Measurements from ENCODE around the gene AKAP7.

AKAP7 gene

GRCh38 chr6:131206463-131207251 is 71.4 kb downstream of the AKAP7 start:
- DNase-seq, result no peak

DNA sequence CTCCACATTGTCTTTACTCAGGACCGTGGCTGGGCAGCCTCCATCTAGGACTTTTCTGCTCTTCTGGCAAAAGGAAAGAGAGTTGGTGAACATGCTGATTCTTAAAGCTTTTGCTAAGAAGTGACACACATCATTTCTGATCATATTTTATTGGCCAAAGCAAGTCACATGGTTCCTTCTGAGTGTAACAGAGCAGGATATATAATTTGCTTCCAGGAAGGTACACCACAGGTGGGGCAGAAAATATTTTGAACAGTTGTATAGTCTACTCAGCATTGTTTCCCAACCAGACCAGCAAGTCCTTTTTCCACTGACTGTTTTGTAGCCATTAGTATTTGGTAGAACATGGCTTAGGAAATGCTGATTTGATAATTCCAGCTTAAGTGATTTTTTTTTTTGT is 73.5 kb downstream of the AKAP7 start:
- DNase-seq, result no peak

DNA sequence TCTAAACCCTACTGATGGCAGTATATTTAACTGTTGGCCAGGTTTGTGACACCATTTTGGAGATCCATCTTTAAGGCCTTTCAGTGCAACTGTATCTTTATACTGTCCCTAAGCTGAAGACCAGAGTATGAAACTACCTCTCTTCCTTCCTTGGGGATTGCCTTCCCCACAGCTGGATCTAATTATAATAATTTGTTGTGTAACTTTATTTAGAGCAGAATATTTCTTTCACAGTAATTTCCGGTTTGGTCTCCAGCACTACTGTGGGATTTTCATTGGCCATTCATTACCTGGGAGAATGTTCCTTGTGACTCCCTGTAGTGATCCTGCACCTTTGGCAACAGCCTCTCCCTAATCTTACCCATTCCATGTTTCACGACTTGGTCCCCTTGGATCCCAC is 75.2 kb downstream of the AKAP7 start:
- DNase-seq, result no peak

GRCh38 chr6:131212024-131212423 is 76.8 kb downstream of the AKAP7 start:
- DNase-seq, result no peak

GRCh38 chr6:131212913-131213312 is 77.6 kb downstream of the AKAP7 start:
- no peak for DNase-seq

- no peak for DNase-seq
These were observed 78.3 kb downstream of the AKAP7 start for GRCh38 chr6:131213501-131213990.

DNA sequence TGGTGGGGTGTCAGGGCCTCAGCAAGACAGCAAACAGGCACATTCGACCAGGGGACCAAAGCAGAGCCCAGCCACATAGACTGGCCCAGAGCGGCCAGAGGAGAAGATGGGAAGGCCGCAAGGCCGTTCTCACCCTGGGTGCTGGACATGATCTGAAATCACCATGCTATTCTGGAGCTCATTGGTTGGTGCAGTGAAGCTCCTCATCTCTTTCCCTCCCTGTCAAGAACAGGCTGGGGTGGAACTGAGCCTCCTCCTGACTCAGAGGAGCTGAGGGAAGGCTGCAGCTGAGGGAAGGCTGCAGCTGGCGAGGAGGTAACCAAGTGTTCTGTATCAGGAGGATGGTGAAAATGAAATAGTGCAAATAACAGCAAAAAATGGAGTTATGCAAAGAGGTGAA is 80.0 kb downstream of the AKAP7 start:
- DNase-seq, result no peak

- no peak for DNase-seq
These were observed 81.0 kb downstream of the AKAP7 start for GRCh38 chr6:131216246-131216645.

DNA sequence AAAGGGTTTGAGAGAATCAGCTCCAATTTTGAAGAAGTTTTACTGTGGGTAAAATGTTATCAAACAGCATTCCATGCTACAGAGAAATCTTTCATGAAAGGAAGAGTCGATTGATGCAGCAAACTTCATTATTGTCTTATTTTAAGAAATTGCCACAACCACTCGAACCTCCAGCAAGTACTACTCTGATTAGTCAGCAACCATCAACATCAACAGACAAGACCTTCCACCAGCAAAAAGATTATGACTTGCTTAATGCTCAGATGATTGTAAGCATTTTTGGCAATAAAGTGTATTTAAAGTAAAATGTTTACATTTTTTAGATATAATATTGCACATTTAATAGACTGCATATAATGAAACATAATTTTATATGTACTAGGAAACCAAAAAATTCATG is 87.5 kb downstream of the AKAP7 start:
- no peak for DNase-seq

DNA sequence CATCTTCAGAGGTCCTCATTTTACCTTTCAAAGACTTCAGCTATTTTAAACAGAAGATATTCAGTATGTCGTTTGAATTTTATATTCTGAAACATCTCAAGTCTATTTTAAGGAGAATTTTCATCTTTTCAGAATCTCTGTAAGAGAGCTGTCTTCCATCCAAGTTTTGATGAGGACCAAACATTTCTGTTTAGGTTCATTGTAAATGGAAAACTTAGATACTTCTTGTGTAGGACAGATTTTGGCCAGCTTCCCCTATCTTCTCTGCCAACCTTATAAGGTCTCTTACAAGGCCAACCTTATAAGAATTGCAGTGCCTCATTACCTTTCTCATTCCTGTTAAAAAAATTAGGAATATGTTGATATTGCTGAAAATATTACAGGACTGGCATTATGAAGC is 88.1 kb downstream of the AKAP7 start:
- DNase-seq, result no peak

- no peak for DNase-seq
These were observed 89.9 kb downstream of the AKAP7 start for GRCh38 chr6:131225127-131225526.

GRCh38 chr6:131225959-131226358 is 90.7 kb downstream of the AKAP7 start:
- no peak for DNase-seq

DNA sequence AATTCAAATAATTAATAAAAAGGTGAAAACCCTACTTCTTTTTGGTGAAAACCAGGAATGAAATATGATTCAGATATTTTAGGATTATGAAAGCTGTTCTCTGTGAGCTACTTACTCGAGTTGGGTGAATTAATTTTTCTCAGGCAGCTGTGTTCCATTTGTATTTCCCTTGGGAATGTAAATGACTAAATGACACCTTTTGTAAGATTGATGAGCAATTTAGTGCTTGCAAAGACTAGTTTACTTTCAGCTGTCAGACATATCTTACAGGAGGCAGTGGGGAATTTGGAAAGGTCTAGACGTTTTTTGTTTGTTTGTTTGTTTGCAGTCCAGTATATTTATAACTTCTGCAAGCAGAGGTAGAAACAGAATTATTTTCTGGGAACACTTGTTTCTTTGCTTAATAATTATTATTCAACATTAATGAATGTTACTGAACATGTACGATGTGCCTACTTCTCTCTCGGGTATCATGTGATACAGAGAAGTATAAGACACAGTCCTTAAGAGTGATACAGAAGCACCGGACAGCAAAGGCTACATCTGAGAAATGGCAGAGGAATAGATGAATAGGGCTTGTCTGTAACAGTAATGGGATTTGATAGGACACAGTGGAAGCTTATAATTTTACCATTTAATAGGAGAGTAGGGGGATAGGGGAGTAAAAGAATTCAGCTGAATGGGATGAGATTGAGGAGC is 91.3 kb downstream of the AKAP7 start:
- DNase-seq, result no peak

DNA sequence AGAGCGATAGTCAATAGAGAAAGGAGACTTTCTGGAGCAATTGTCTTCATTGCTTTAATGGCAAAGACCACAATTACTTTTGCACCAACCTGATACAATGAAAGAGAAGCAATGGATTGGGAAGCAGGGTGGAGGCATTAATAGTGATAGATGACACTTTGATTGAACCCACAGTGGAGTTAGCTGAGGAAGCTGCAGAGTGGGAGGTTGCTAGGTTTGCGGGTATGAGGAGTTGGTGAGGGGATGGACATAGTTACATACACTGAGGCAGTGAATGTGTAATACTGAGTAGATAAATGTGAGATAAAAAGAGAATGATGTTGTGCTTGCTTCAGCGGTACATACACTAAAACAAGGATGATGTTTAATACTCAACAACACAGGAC is 91.9 kb downstream of the AKAP7 start:
- no peak for DNase-seq

GRCh38 chr6:131231103-131231502 is 95.8 kb downstream of the AKAP7 start:
- no peak for DNase-seq

- DNase-seq, result no peak
These were observed 96.6 kb downstream of the AKAP7 start for GRCh38 chr6:131231891-131232290.

DNA sequence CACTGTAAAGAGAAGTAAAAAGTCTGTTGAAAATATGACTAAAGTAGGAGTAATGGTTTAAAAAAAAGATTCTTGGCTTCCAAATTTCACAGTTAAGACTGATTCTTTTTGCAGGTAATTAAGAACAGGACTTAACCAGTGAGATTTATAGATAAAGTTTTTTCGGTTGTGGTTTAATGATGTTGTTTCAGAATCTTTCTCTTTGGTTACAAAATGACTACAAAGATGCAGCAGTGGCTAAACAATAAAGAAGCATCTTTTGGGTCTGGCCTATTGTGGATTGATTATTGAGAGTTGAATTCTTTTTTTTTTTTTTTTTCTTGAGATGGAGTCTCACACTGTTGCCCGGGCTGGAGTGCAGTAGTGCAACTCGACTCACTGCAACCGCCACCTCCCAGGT is 109.7 kb downstream of the AKAP7 start:
- DNase-seq, result no peak

- no peak for DNase-seq
These were observed 114.9 kb downstream of the AKAP7 start for GRCh38 chr6:131250122-131250521.

DNA sequence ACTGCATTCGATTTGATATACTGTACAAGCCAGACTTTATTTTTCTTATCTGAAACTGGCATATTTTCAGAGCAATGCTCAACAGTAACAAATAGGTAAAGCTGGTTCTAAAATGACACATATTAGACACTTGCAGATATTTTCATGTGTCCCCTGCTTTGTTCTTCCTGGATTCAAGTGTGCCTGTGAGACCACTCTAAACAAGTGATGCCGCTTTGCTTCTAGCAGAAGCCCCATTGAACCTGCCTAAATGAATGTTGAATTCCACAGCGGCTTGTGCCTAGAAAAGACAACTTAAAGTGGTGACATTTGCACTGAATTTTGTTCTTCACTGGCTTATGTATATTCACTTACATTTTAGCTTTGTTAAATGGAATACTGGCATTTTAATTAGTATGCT is 115.7 kb downstream of the AKAP7 start:
- DNase-seq, result no peak

GRCh38 chr6:131251590-131252199 is 116.4 kb downstream of the AKAP7 start:
- no peak for DNase-seq

DNA sequence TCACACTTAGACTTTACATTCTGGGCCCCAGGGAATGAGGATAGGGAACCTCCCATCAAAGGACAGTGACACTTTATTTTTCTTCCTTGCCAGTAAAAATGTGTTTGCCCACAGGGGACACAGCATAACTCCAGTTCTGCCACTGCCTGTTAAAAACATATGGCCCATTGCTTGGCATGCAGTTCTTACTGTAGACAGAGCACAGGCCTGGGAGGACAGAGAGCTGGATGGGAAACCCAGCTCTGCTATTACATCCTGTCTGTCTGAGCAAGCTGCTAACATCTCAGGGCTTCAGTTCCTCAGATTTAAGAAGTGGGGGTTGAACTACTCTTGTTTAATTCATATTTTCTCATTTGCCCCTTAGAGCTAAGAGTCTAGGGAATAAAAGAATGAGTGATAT is 120.2 kb downstream of the AKAP7 start:
- DNase-seq, result no peak

DNA sequence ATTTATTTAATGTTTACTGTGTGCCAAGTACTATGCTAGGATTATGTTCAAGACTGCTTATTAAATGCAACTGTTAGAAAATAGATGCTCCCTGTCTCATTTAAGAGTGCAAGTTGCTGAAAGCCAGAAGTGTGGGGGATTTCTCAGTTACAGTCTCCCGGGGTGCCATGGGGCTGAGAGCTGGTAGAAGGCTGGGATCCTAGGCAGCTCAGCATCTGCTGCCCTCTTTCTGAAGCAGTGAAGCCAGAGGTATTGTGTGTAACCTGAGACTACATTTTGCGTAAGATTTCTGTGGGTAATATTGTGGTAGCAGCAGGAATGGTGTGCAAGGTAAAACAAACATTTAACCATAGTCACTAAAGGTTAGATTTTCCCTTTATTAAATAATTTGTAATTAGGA is 120.6 kb downstream of the AKAP7 start:
- DNase-seq, result no peak

- DNase-seq, result no peak
These were observed 121.8 kb downstream of the AKAP7 start for GRCh38 chr6:131257104-131257503.

DNA sequence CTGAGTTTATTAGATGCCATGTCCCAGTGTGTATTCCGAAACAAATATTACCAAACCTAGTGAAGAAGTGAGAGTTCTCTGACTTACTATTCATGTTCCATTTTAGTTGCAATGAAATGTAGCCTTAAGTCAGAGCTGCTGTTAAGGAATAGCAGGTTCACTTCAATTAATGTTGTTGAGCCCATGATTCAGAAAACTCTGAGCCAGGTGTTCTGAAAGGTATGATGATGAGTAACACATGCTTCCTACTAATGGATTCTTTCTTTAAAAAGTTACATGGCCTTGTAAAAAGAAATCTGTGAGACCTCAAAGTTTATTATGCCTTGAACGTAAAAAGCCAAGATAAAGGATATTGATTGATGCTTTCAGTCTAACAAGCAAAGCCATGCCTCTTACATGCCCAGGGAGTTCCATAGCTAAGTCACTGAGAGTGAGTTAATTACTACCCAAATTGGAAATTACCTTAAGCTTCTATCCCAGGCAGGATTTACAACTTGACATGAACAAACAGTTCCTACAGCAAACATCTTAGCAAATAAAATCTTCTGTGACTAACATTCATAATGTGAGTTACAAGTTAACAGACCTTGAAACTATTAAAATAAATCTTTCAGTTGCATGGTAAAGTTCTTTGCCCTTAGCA is 122.9 kb downstream of the AKAP7 start:
- no peak for DNase-seq
